Trophoblast cell (in vitro differentiated cells and primary cell): ENCODE measurements around the gene SLC6A20.

Experiments used
- DNase-seq, 2 donors: peaks; one replicate each; pipeline ENCODE4 v3.0.0-alpha.2; 2016
- H2AFZ ChIP-seq: 2 replicates; pipeline ENCODE4 v1.6.1; 2013; ENCODE audit warnings: low read length, moderate library complexity, mild to moderate bottlenecking; ENCODE audit not compliant: insufficient read depth, poor library complexity
- H2AK5ac ChIP-seq: 2 replicates; pipeline ENCODE4 v1.6.1; 2013; ENCODE audit warnings: mild to moderate bottlenecking, low read length
- H2BK120ac ChIP-seq: 2 replicates; pipeline ENCODE4 v1.6.1; 2013; ENCODE audit warnings: low read length, mild to moderate bottlenecking, moderate library complexity; ENCODE audit not compliant: insufficient read depth, poor library complexity
- H2BK12ac ChIP-seq: 2 replicates; pipeline ENCODE4 v1.6.1; 2013; ENCODE audit warnings: mild to moderate bottlenecking, low read length, moderate library complexity
- H2BK5ac ChIP-seq: 2 replicates; pipeline ENCODE4 v1.6.1; 2013; ENCODE audit warnings: low read length, low read depth, moderate library complexity, mild to moderate bottlenecking; ENCODE audit not compliant: poor library complexity
- H3K14ac ChIP-seq: 2 replicates; pipeline ENCODE4 v1.6.1; 2013; ENCODE audit warnings: mild to moderate bottlenecking, low read length
- H3K18ac ChIP-seq: 2 replicates; pipeline ENCODE4 v1.6.1; 2013; ENCODE audit warnings: mild to moderate bottlenecking, low read length
- H3K23ac ChIP-seq: 2 replicates; pipeline ENCODE4 v1.6.1; 2013; ENCODE audit warnings: low read length
- H3K27ac ChIP-seq: 2 replicates; pipeline ENCODE4 v1.5.1; 2013; ENCODE audit warnings: low read depth, mild to moderate bottlenecking, inconsistent platforms, low read length, moderate library complexity
- H3K27me3 ChIP-seq: 2 replicates; pipeline ENCODE4 v1.6.1; 2013; ENCODE audit warnings: inconsistent platforms, mild to moderate bottlenecking, low read length, moderate library complexity; ENCODE audit not compliant: insufficient read depth
- H3K36me3 ChIP-seq, 2 experiments: 1 replicate in 1 of 2; 2 replicates in 1 of 2; pipeline ENCODE4 v1.6.1; 2013; ENCODE audit warnings: low read length in 2 of 2, mild to moderate bottlenecking in 2 of 2, moderate library complexity in 1 of 2; ENCODE audit not compliant: insufficient read depth in 2 of 2, control insufficient read depth in 1 of 2
- H3K4ac ChIP-seq: 2 replicates; pipeline ENCODE4 v1.6.1; 2013; ENCODE audit warnings: low read depth, mild to moderate bottlenecking, low read length, moderate library complexity
- H3K4me1 ChIP-seq, 2 experiments: 1 replicate in 1 of 2; 2 replicates in 1 of 2; pipeline ENCODE4 v1.6.1; 2013; ENCODE audit warnings: low read length in 2 of 2, mild to moderate bottlenecking in 2 of 2, moderate library complexity in 1 of 2; ENCODE audit not compliant: insufficient read depth in 2 of 2, control insufficient read depth in 1 of 2
- H3K4me2 ChIP-seq: 2 replicates; pipeline ENCODE4 v1.6.1; 2013; ENCODE audit warnings: inconsistent platforms, mild to moderate bottlenecking, low read length, moderate library complexity
- H3K4me3 ChIP-seq: 2 replicates; pipeline ENCODE4 v1.5.1; 2013; ENCODE audit warnings: mild to moderate bottlenecking, low read depth, low read length, inconsistent platforms
- H3K79me1 ChIP-seq: one replicate; pipeline ENCODE4 v1.6.1; 2013; ENCODE audit warnings: low read length
- H3K79me2 ChIP-seq: 2 replicates; pipeline ENCODE4 v1.6.1; 2013; ENCODE audit warnings: low read length, mild to moderate bottlenecking; ENCODE audit not compliant: control insufficient read depth, insufficient read depth, poor library complexity
- H3K9ac ChIP-seq: 2 replicates; pipeline ENCODE4 v1.6.1; 2013; ENCODE audit warnings: mild to moderate bottlenecking, low read length
- H3K9me3 ChIP-seq: 2 replicates; pipeline ENCODE4 v1.6.1; 2013; ENCODE audit warnings: low read depth, mild to moderate bottlenecking, control low read depth, inconsistent platforms, low read length; ENCODE audit not compliant: insufficient read depth
- H4K12ac ChIP-seq: 2 replicates; pipeline ENCODE4 v1.6.1; 2013; ENCODE audit warnings: low read depth, mild to moderate bottlenecking, low read length, moderate library complexity
- H4K8ac ChIP-seq: 2 replicates; pipeline ENCODE4 v1.6.1; 2013; ENCODE audit warnings: low read depth, mild to moderate bottlenecking, low read length, moderate library complexity
- H4K91ac ChIP-seq: one replicate; pipeline ENCODE4 v1.6.1; 2013; ENCODE audit warnings: low read depth, mild to moderate bottlenecking, low read length, moderate library complexity
- WGBS: extraction: QIAGEN DNeasy Blood & Tissue Kit; methylation state at CpG from one replicate; pipeline ENCODE4 v1.1.7; 2013; ENCODE audit warnings: missing lambda C conversion rate; ENCODE audit not compliant: insufficient read length, insufficient coverage; ENCODE audit errors: extremely low coverage; 5-methylcytosine and 5-hydroxymethylcytosine counted together

SLC6A20 gene

DNA sequence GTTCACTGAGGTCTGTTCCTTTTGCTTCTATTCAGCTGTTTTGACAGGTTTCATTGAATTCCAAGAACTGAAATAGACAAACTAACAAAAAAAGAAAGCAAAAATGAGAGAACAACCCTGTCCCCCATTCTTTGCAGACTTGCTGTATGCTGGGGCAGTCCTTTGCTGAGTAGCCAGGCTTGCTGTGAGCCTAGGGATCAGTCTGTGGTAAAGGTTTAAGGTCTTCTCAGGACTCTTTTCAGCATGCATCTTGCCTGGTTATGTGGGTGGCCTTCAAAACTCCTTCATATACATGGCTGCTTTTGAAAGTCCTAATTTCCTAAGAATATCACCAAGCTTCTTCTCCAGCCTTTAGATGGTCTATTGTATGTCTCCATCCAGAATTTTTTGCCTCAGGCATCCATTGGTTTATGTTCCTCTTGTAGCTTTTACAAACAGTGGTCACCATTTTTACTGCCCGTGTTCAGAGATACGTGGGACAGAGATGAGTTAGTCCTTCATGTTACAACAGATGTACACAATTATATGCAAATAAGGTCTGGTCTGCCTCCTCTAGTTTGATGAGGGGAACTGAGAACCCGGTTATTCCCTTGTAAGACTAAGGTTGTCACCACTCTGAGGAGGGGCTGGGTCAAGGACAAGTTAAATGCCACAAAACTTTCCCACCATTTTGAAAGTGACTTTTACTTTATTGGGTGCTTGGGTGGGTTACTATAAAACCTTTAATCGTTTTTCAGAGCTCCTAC, 65.8 kb downstream of the SLC6A20 start:
- no peak overlapping the region for H2BK120ac ChIP-seq
- H3K4me1 ChIP-seq, result no peaks in the 10 kb centered on the region
- no peaks in the 10 kb centered on the region for H3K9me3 ChIP-seq
- no peak overlapping the region for H3K4ac ChIP-seq
- no peak overlapping the region for H2AK5ac ChIP-seq
- no peak overlapping the region for H2BK5ac ChIP-seq
- no peaks in the 10 kb centered on the region for H3K79me2 ChIP-seq
- H2BK12ac ChIP-seq, result no peak overlapping the region
- no peak for DNase-seq
- no peak overlapping the region for H3K27ac ChIP-seq
- no peak overlapping the region for H3K14ac ChIP-seq
- no peak overlapping the region for H3K4me3 ChIP-seq
- H3K23ac ChIP-seq, result no peak overlapping the region
- no peaks in the 10 kb centered on the region for H3K27me3 ChIP-seq
- no peak overlapping the region for H3K4me2 ChIP-seq
- peaks cover 4 to 7% of the 10 kb centered on the region in 2 experiments for H3K36me3 ChIP-seq
- no peak overlapping the region for H2AFZ ChIP-seq
- H3K9ac ChIP-seq, result no peak overlapping the region
- no CpG with 5 or more reads among the region's 4 CpGs for WGBS
- no peaks in the 10 kb centered on the region for H3K79me1 ChIP-seq
- no peak overlapping the region for H3K18ac ChIP-seq
- no peak overlapping the region for H4K12ac ChIP-seq
- no peak overlapping the region for H4K8ac ChIP-seq
- no peak overlapping the region for H4K91ac ChIP-seq

DNA sequence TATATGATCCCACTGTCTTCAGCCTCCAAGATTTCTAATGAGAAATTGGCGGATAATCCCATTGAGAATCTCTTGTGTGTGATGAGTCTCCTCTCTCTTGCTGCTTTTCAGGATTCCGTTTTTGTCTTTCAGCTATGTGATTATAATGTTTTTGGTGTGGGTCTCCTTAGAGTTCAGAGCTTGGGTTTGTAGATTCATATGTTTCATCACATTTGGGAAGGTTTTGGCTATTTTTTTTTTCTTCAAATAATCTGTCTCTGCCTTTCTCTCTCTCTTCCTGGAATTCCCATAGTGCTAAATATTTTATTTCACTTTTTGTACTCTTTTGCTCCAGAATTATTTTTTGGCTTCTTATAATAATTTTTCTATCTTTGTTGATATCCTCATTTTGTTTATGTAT, 66.7 kb downstream of the SLC6A20 start:
- no peaks in the 10 kb centered on the region for H3K27me3 ChIP-seq
- H3K9me3 ChIP-seq, result no peaks in the 10 kb centered on the region
- no peak overlapping the region for H3K27ac ChIP-seq
- H4K12ac ChIP-seq, result no peak overlapping the region
- H3K4me1 ChIP-seq, result no peaks in the 10 kb centered on the region
- no peaks in the 10 kb centered on the region for H3K79me2 ChIP-seq
- H4K8ac ChIP-seq, result no peak overlapping the region
- H3K9ac ChIP-seq, result no peak overlapping the region
- H2BK12ac ChIP-seq, result no peak overlapping the region
- H3K14ac ChIP-seq, result no peak overlapping the region
- no peaks in the 10 kb centered on the region for H3K79me1 ChIP-seq
- H2BK120ac ChIP-seq, result no peak overlapping the region
- no peak overlapping the region for H3K4me3 ChIP-seq
- H4K91ac ChIP-seq, result no peak overlapping the region
- no peak overlapping the region for H2AFZ ChIP-seq
- H3K23ac ChIP-seq, result no peak overlapping the region
- peaks cover 3 to 5% of the 10 kb centered on the region in 2 experiments for H3K36me3 ChIP-seq
- no peak overlapping the region for H3K4me2 ChIP-seq
- H2BK5ac ChIP-seq, result no peak overlapping the region
- WGBS, result no CpG with 5 or more reads among the region's 2 CpGs
- no peak overlapping the region for H3K4ac ChIP-seq
- no peak overlapping the region for H2AK5ac ChIP-seq
- no peak overlapping the region for H3K18ac ChIP-seq
- no peak for DNase-seq

DNA sequence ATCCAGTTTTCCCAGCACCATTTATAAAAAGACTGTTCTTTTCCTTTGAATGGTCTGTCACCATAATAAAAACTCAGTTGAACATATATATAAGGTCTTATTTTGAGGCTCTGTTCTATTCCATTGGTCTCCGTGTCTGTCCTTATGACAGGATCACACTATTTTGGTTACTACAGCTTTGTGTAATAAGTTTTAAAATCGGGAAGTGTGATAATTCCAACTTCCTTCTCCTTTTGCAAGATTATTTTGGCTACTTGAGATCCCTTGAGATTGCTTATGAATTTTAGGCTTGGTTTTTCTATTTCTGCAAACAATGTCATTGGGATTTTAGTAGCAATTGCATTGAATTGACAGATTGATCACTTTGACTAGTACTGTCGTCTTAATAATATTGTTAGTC, 71.4 kb downstream of the SLC6A20 start:
- Histone ChIP-seq H4K91ac (no peak overlapping the region), H4K8ac (no peak overlapping the region), H2BK12ac (no peak overlapping the region), H2BK120ac (no peak overlapping the region), H3K36me3 (no peaks in the 10 kb centered on the region), H3K4ac (no peak overlapping the region), H2AK5ac (no peak overlapping the region), H3K14ac (no peak overlapping the region), H3K79me2 (no peaks in the 10 kb centered on the region), H3K27me3 (no peaks in the 10 kb centered on the region), H3K9ac (no peak overlapping the region), H4K12ac (no peak overlapping the region), H2AFZ (no peak overlapping the region), H3K23ac (no peak overlapping the region), H3K4me2 (no peak overlapping the region), H3K27ac (no peak overlapping the region), H3K4me1 (no peaks in the 10 kb centered on the region), H3K4me3 (no peak overlapping the region), H3K9me3 (no peaks in the 10 kb centered on the region), H2BK5ac (no peak overlapping the region), H3K79me1 (no peaks in the 10 kb centered on the region), H3K18ac (no peak overlapping the region)
- no peak for DNase-seq
- WGBS, result no CpG with 5 or more reads among the region's 3 CpGs

DNA sequence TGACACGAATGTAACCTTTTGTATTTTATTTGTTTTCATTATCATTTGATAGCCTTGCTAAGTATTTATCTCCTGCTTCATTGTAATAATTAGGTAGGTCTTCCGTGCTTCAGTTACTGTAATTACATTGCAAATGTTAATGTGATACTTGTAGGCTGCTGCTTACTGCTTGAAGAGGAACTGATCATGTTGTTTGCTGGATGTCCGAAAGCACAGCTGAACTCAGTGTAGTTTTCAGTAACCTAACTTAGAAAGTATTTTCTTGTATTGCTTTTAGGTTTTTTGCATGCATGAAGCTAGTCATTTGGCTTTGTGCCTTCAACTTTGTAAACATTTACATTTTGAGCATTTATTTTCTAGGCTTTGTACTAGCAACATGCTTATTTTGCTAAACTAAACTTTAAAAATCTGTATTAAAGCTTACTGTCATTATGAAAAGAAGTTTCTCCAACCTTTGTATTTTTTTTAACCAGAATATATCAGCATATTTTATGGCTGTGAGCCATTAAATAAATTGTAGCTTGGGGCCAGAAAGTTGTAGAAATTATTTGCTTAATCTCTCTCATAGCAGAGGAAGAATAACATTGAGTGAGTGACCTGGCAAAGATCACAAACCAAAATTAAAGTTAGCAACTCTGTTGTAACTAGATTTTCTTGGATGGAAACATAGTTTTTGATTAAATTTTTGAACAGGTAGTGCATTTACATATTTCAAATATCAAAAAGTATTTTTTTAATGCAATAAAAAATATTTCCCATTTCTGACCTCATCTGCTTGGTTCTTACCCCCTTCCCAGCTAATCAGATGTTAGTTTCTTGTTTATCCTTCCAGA, 76.5 kb downstream of the SLC6A20 start:
- Histone ChIP-seq H2BK5ac (no peak overlapping the region), H2AK5ac (no peak overlapping the region), H3K9ac (no peak overlapping the region), H2BK12ac (no peak overlapping the region), H3K4me3 (no peak overlapping the region), H3K36me3 (peaks cover 3 to 5% of the 10 kb centered on the region in 2 experiments), H3K18ac (no peak overlapping the region), H3K4ac (no peak overlapping the region), H3K79me2 (no peaks in the 10 kb centered on the region), H2BK120ac (no peak overlapping the region), H4K12ac (no peak overlapping the region), H3K79me1 (no peaks in the 10 kb centered on the region), H3K23ac (no peak overlapping the region), H3K27ac (no peak overlapping the region), H3K9me3 (no peaks in the 10 kb centered on the region), H3K14ac (no peak overlapping the region), H3K27me3 (no peaks in the 10 kb centered on the region), H2AFZ (no peak overlapping the region), H3K4me2 (no peak overlapping the region), H4K91ac (no peak overlapping the region), H4K8ac (no peak overlapping the region), H3K4me1 (no peaks in the 10 kb centered on the region)
- no CpG with 5 or more reads among the region's 3 CpGs for WGBS
- no peak for DNase-seq
